ACC112 (cell line): Measurements from ENCODE around the gene COL11A1.
"Not testable (repeated sequence)": the region's sequence is repeated elsewhere in the genome, so short reads cannot be mapped to it uniquely, and the experiment has no call there.

Experiments used
- H2AFZ ChIP-seq: fragments of 200-600 bp; sonication (generic); one replicate; pipeline ENCODE4 v1.6.0; 2017; ENCODE audit warnings: antibody characterized with exemption, low read length; ENCODE audit not compliant: unreplicated experiment
- H3K27ac ChIP-seq: fragments of 200-600 bp; sonication (generic); 2 replicates; pipeline ENCODE4 v1.5.1; 2014; ENCODE audit warnings: low read depth, mild to moderate bottlenecking, antibody characterized with exemption, low read length, moderate library complexity
- H3K27me3 ChIP-seq: fragments of 200-600 bp; sonication (generic); 2 replicates; pipeline ENCODE4 v1.6.1; 2014; ENCODE audit warnings: mild to moderate bottlenecking, antibody characterized with exemption, low read length, moderate library complexity, mixed read lengths; ENCODE audit not compliant: insufficient read depth
- H3K36me3 ChIP-seq: fragments of 200-600 bp; sonication (generic); 2 replicates; pipeline ENCODE4 v1.6.1; 2016; ENCODE audit warnings: mild to moderate bottlenecking, antibody characterized with exemption, low read length, moderate library complexity, mixed read lengths; ENCODE audit not compliant: insufficient read depth
- H3K4me1 ChIP-seq: fragments of 200-600 bp; sonication (generic); one replicate; pipeline ENCODE4 v1.6.1; 2016; ENCODE audit warnings: low read length, mixed read lengths; ENCODE audit not compliant: insufficient read depth, unreplicated experiment, control insufficient read depth
- H3K4me3 ChIP-seq: fragments of 200-600 bp; sonication (generic); 2 replicates; pipeline ENCODE4 v1.5.1; 2014; ENCODE audit warnings: mild to moderate bottlenecking, low read depth, low read length
- H3K79me2 ChIP-seq: fragments of 200-600 bp; sonication (generic); one replicate; pipeline ENCODE4 v1.6.0; 2016; ENCODE audit warnings: low read length; ENCODE audit not compliant: control insufficient read depth, unreplicated experiment, insufficient read depth

The COL11A1 gene

GRCh38 chr1:103108376-103109150, at the start of gene COL11A1:
Gene COL11A1 (minus strand): TSS chr1:103108522. CDS start chr1:103108178, 344 bp downstream.
- H3K27ac ChIP-seq = no peak within 1 kb of the TSS
- H3K79me2 ChIP-seq = no peaks in the 10 kb centered on the region
- no peaks in the 10 kb centered on the region for H3K36me3 ChIP-seq
- peak within 1 kb of the TSS; percentile 75 for H3K4me3 ChIP-seq
- H3K27me3 ChIP-seq = no peaks in the 10 kb centered on the region
- H2AFZ ChIP-seq = peak within 1 kb of the TSS; percentile 69
- H3K4me1 ChIP-seq = peaks cover 29% of the 10 kb centered on the region

GRCh38 chr1:103156966-103157365, 48.6 kb upstream of the COL11A1 start:
- Histone ChIP-seq H3K27me3 (no peaks in the 10 kb centered on the region), H2AFZ (no peak overlapping the region), H3K4me1 (no peaks in the 10 kb centered on the region), H3K27ac (no peak overlapping the region), H3K4me3 (no peak overlapping the region), H3K36me3 (no peaks in the 10 kb centered on the region), H3K79me2 (no peaks in the 10 kb centered on the region)

- H3K79me2 ChIP-seq = no peaks in the 10 kb centered on the region
- no peaks in the 10 kb centered on the region for H3K4me1 ChIP-seq
- no peaks in the 10 kb centered on the region for H3K36me3 ChIP-seq
- H2AFZ ChIP-seq = no peak overlapping the region
- H3K27me3 ChIP-seq = no peaks in the 10 kb centered on the region
- no peak overlapping the region for H3K4me3 ChIP-seq
- no peak overlapping the region for H3K27ac ChIP-seq
These were observed 37.8 kb upstream of the COL11A1 start for GRCh38 chr1:103146166-103146565.

GRCh38 chr1:103145449-103145848, 37.1 kb upstream of the COL11A1 start:
- H2AFZ ChIP-seq = no peak overlapping the region
- no peaks in the 10 kb centered on the region for H3K4me1 ChIP-seq
- H3K79me2 ChIP-seq = no peaks in the 10 kb centered on the region
- H3K36me3 ChIP-seq = no peaks in the 10 kb centered on the region
- H3K4me3 ChIP-seq = no peak overlapping the region
- no peaks in the 10 kb centered on the region for H3K27me3 ChIP-seq
- H3K27ac ChIP-seq = no peak overlapping the region

- Histone ChIP-seq H3K27me3 (no peaks in the 10 kb centered on the region), H3K4me3 (no peak overlapping the region), H2AFZ (no peak overlapping the region)
These were observed 36.4 kb upstream of the COL11A1 start for GRCh38 chr1:103144681-103145080.

GRCh38 chr1:103142461-103142860, 34.1 kb upstream of the COL11A1 start:
- Histone ChIP-seq H3K79me2 (no peaks in the 10 kb centered on the region), H3K36me3 (no peaks in the 10 kb centered on the region), H2AFZ (no peak overlapping the region), H3K27ac (no peak overlapping the region), H3K4me3 (no peak overlapping the region), H3K27me3 (no peaks in the 10 kb centered on the region), H3K4me1 (no peaks in the 10 kb centered on the region)

More at GRCh38 chr1:103144681-103145080, 36.4 kb upstream of the COL11A1 start:
- no peaks in the 10 kb centered on the region for H3K36me3 ChIP-seq
- no peaks in the 10 kb centered on the region for H3K4me1 ChIP-seq
- H3K27ac ChIP-seq = no peak overlapping the region
- H3K79me2 ChIP-seq = no peaks in the 10 kb centered on the region

- Histone ChIP-seq H3K27me3 (no peaks in the 10 kb centered on the region), H3K36me3 (no peaks in the 10 kb centered on the region), H3K4me3 (no peak overlapping the region), H3K79me2 (no peaks in the 10 kb centered on the region), H2AFZ (peak overlapping the region; percentile 54), H3K27ac (peak overlapping the region; percentile 55), H3K4me1 (peaks cover 14% of the 10 kb centered on the region)
These were observed 21.5 kb upstream of the COL11A1 start for GRCh38 chr1:103129796-103130195.

- Histone ChIP-seq H3K79me2 (no peaks in the 10 kb centered on the region), H3K27me3 (no peaks in the 10 kb centered on the region), H2AFZ (no peak overlapping the region), H3K4me3 (no peak overlapping the region), H3K4me1 (peaks cover 14% of the 10 kb centered on the region), H3K36me3 (no peaks in the 10 kb centered on the region), H3K27ac (peak overlapping the region; percentile 55)
These were observed 20.9 kb upstream of the COL11A1 start for GRCh38 chr1:103129255-103129654.

- H3K27ac ChIP-seq, H2AFZ ChIP-seq, H3K4me3 ChIP-seq, H3K79me2 ChIP-seq, H3K27me3 ChIP-seq, H3K36me3 ChIP-seq: not testable (repeated sequence)
- peaks cover 14% of the 10 kb centered on the region for H3K4me1 ChIP-seq
These were observed 19.9 kb upstream of the COL11A1 start for GRCh38 chr1:103128256-103128655.

GRCh38 chr1:103125219-103125618, 16.9 kb upstream of the COL11A1 start:
- H3K27me3 ChIP-seq = no peaks in the 10 kb centered on the region
- no peaks in the 10 kb centered on the region for H3K79me2 ChIP-seq
- no peak overlapping the region for H3K4me3 ChIP-seq
- H2AFZ ChIP-seq = no peak overlapping the region
- H3K36me3 ChIP-seq = no peaks in the 10 kb centered on the region
- H3K4me1 ChIP-seq = peaks cover 14% of the 10 kb centered on the region
- H3K27ac ChIP-seq = no peak overlapping the region

- Histone ChIP-seq H3K4me1 (no peaks in the 10 kb centered on the region), H3K36me3 (no peaks in the 10 kb centered on the region), H3K27ac (no peak overlapping the region), H2AFZ (no peak overlapping the region), H3K4me3 (no peak overlapping the region), H3K79me2 (no peaks in the 10 kb centered on the region), H3K27me3 (no peaks in the 10 kb centered on the region)
These were observed 14.8 kb upstream of the COL11A1 start for GRCh38 chr1:103122983-103123720.
